ENCODE results near the gene OASL.
"Not testable (repeated sequence)": the region's sequence is repeated elsewhere in the genome, so short reads cannot be mapped to it uniquely, and the experiment has no call there.

Gene OASL

GRCh38 chr12:121050725-121051124 lies 11.7 kb upstream of the OASL start:
- intact Hi-C loops (cut with DNase I; ENCODE audit: low total_unique reads), result no loop called here

GRCh38 chr12:121048442-121048841 lies 9.4 kb upstream of the OASL start:
- intact Hi-C loops (cut with DNase I; ENCODE audit: low total_unique reads), result no loop called here
- Histone ChIP-seq H3K4me1 (no peaks in the 10 kb centered on the region), H3K27me3 (peaks cover 0 to 10% of the 10 kb centered on the region in 2 donors), H3K9me3 (no peaks in the 10 kb centered on the region), H3K4me3 (no peak overlapping the region), H3K36me3 (no peaks in the 10 kb centered on the region), H3K27ac (no peak overlapping the region)
- DNase-seq, result no peak
- TF ChIP-seq, protein P1, sequence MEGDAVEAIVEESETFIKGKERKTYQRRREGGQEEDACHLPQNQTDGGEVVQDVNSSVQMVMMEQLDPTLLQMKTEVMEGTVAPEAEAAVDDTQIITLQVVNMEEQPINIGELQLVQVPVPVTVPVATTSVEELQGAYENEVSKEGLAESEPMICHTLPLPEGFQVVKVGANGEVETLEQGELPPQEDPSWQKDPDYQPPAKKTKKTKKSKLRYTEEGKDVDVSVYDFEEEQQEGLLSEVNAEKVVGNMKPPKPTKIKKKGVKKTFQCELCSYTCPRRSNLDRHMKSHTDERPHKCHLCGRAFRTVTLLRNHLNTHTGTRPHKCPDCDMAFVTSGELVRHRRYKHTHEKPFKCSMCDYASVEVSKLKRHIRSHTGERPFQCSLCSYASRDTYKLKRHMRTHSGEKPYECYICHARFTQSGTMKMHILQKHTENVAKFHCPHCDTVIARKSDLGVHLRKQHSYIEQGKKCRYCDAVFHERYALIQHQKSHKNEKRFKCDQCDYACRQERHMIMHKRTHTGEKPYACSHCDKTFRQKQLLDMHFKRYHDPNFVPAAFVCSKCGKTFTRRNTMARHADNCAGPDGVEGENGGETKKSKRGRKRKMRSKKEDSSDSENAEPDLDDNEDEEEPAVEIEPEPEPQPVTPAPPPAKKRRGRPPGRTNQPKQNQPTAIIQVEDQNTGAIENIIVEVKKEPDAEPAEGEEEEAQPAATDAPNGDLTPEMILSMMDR (IDR thresholded peaks at IDR 0.05), result no peak

More at GRCh38 chr12:121050725-121051124, 11.7 kb upstream of the OASL start:
- TF ChIP-seq, protein P1 (IDR thresholded peaks at IDR 0.05), result no peak
- no peak overlapping the region for H3K4me3 ChIP-seq
- no peaks in the 10 kb centered on the region for H3K9me3 ChIP-seq
- H3K36me3 ChIP-seq, result no peaks in the 10 kb centered on the region
- no peak overlapping the region for H3K27ac ChIP-seq
- H3K4me1 ChIP-seq, result no peaks in the 10 kb centered on the region
- H3K27me3 ChIP-seq, result peaks cover 0 to 10% of the 10 kb centered on the region in 2 donors
- no peak for DNase-seq

GRCh38 chr12:121047400-121047799 lies 8.4 kb upstream of the OASL start:
- intact Hi-C loops (cut with DNase I; ENCODE audit: low total_unique reads); H3K4me3 ChIP-seq; H3K36me3 ChIP-seq; H3K27ac ChIP-seq; H3K9me3 ChIP-seq; DNase-seq; H3K4me1 ChIP-seq; H3K27me3 ChIP-seq: not testable (repeated sequence)

DNA sequence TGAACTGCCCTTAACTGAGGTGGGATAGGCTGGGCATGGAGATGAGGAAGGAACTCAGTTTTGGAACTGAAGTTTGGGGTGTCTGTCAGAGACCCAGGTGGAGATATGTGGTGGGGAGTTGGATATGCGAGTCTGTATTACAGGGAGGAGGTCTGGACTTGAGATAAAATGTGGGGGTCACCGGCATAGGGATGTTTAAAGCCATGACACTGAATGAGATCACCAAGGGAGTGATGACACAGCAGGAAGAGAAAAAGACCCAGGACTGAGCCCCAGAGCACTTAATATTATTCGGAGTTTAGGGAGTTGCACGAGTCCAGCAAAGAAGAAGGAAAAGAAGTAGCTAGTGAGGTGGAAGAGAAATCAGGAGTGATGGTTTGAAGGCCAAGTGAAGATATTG lies 4.0 kb upstream of the OASL start:
- Histone ChIP-seq H3K27me3 (peaks cover 0 to 12% of the 10 kb centered on the region in 2 donors), H3K4me1 (peaks cover 0 to 9% (median 2%) of the 10 kb centered on the region in 4 donors), H3K27ac (no peak overlapping the region), H3K9me3 (no peaks in the 10 kb centered on the region), H3K4me3 (no peak overlapping the region), H3K36me3 (no peaks in the 10 kb centered on the region)
- TF ChIP-seq, protein P1 (IDR thresholded peaks at IDR 0.05), result no peak
- DNase-seq, result no peak
- intact Hi-C loops (cut with DNase I; ENCODE audit: low total_unique reads), result no loop called here

- Histone ChIP-seq H3K9me3 (no peaks in the 10 kb centered on the region), H3K4me1 (peaks cover 0 to 9% (median 2%) of the 10 kb centered on the region in 4 donors), H3K27ac (no peak overlapping the region), H3K36me3 (no peaks in the 10 kb centered on the region), H3K4me3 (no peak overlapping the region), H3K27me3 (peaks cover 0 to 18% of the 10 kb centered on the region in 2 donors)
- DNase-seq, result no peak
- intact Hi-C loops (cut with DNase I; ENCODE audit: low total_unique reads), result no loop called here
- TF ChIP-seq, protein P1 (IDR thresholded peaks at IDR 0.05), result no peak
Observed at GRCh38 chr12:121036810-121037326, 2.2 kb downstream of the OASL start.

GRCh38 chr12:121034616-121035305 lies 4.3 kb downstream of the OASL start:
- TF ChIP-seq, protein P1 (IDR thresholded peaks at IDR 0.05), result no peak
- Histone ChIP-seq H3K4me3 (no peak overlapping the region), H3K27ac (no peak overlapping the region), H3K4me1 (peaks cover 0 to 9% (median 2%) of the 10 kb centered on the region in 4 donors), H3K9me3 (no peaks in the 10 kb centered on the region), H3K27me3 (peaks cover 0 to 18% of the 10 kb centered on the region in 2 donors), H3K36me3 (no peaks in the 10 kb centered on the region)
- DNase-seq, result no peak
- intact Hi-C loops (cut with DNase I; ENCODE audit: low total_unique reads), result no loop called here
